ENCODE measurements around the gene VPS29. TPM values are rescaled to one million over a fixed set of nuclear protein-coding genes. Genes with fewer than 3 reads are reported as not detected.

The VPS29 gene
- total RNA-seq, 4 donors from 2014 or later = 94.0 to 188 (median 133) TPM

GRCh38 chr12:110498984-110499706, 2.8 kb downstream of the VPS29 start:
- Histone ChIP-seq H3K27me3 (no peaks in the 10 kb centered on the region), H3K27ac (no peak overlapping the region), H3K4me3 (replicated peaks in 1 of 3) (no peak overlapping the region), H3K9me3 (no peaks in the 10 kb centered on the region), H3K4me1 (peaks cover 9 to 13% of the 10 kb centered on the region in 2 donors), H3K36me3 (peaks cover 13 to 14% of the 10 kb centered on the region in 2 donors)
- TF ChIP-seq CTCF (IDR thresholded peaks at IDR 0.05) = no peak
- no peak for TF ChIP-seq POLR2A (IDR thresholded peaks at IDR 0.05)
- 82 to 83% methylated on average over 4 of the region's 4 CpGs for WGBS, 2 donors
- DNase-seq = no peak
- intact Hi-C loops (cut with DNase I) = no loop called here

DNA sequence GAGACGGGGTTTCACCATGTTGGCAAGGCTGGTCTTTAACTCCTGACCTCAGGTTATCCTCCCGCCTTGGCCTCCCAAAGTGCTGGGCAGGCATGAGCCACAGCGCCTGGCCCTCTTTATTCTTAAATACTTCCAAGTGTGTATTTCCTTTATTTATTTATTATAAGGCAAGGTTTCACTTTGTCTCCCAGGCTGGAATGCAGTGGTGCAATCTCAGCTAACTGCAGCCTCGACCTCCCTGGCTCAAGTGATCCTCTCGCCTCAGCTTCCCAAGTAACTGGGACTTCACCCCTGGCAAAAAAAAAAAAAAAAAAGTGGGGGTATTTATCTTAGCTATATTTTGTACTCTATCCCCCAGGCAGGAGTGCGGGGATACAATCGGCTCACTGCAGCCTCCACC, 26.5 kb downstream of the VPS29 start:
- H3K27ac ChIP-seq = no peak overlapping the region
- intact Hi-C loops (cut with DNase I) = no loop called here
- WGBS, 2 donors = 94 to 95% methylated on average over 7 of the region's 7 CpGs
- H3K27me3 ChIP-seq = no peaks in the 10 kb centered on the region
- no peak for TF ChIP-seq POLR2A (IDR thresholded peaks at IDR 0.05)
- no peak for TF ChIP-seq CTCF (IDR thresholded peaks at IDR 0.05)
- DNase-seq = no peak
- no peaks in the 10 kb centered on the region for H3K9me3 ChIP-seq
- H3K36me3 ChIP-seq = no peaks in the 10 kb centered on the region
- H3K4me3 ChIP-seq (replicated peaks in 1 of 3) = no peak overlapping the region
- H3K4me1 ChIP-seq = no peaks in the 10 kb centered on the region

- Histone ChIP-seq H3K27ac (peak within 1 kb of the TSS; percentile 70 to 94 (median 73)), H3K36me3 (peaks cover 0 to 3% of the 10 kb centered on the region in 2 donors), H3K4me1 (peaks cover 20 to 21% of the 10 kb centered on the region in 2 donors), H3K27me3 (no peaks in the 10 kb centered on the region), H3K4me3 (replicated peaks in 1 of 3) (peak within 1 kb of the TSS; percentile 79 to 90 (median 84)), H3K9me3 (no peaks in the 10 kb centered on the region)
- peak; percentile 96 to 98 for DNase-seq
- 0 to 1% methylated on average over 34 to 58 of the region's 78 CpGs for WGBS, 2 donors
- intact Hi-C loops (cut with DNase I) = loop anchor here (5.0 kb wide), 2 partner anchors 34 to 134 kb away; partner anchors contain the start of genes RAD9B and VPS29
- TF ChIP-seq CTCF (IDR thresholded peaks at IDR 0.05) (no peak), POLR2A (IDR thresholded peaks at IDR 0.05) (peak in 1 of 2 donors; percentile 82)
Observed at GRCh38 chr12:110468214-110469048, 33.5 kb downstream of the VPS29 start, which contains the start of the genes FAM216A and GPN3. Gene FAM216A (plus strand): TSS chr12:110468845. CDS start chr12:110468876, 31 bp downstream. Gene GPN3 (minus strand): TSS chr12:110468257. CDS start chr12:110468203, 54 bp downstream.

DNA sequence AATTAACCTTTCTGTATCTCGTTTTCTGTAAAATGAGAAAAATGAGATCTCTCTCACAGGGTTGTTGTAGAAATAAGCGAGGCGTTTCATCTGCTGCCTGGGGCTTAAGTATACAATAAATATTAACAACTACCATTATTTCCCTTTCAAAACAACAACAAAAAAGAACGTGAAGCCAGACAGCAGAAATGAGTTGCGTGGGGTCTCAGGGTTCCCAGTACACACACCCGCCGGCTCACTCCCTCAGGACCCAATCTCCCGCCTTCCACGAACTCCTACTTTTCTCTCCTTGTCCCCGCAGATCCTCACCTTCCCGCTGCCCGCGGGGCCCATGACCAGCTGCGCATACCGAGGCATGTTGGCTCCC, 34.1 kb downstream of the VPS29 start:
- H3K27me3 ChIP-seq = no peaks in the 10 kb centered on the region

More for the DNA sequence above, 34.1 kb downstream of the VPS29 start:
- WGBS, 2 donors = 0 to 1% methylated on average over 15 of the region's 15 CpGs
- intact Hi-C loops (cut with DNase I) = loop anchor here (5.0 kb wide), 2 partner anchors 34 to 134 kb away; partner anchors contain the start of genes RAD9B and VPS29
- H3K36me3 ChIP-seq = peaks cover 0 to 3% of the 10 kb centered on the region in 2 donors
- no peak for TF ChIP-seq CTCF (IDR thresholded peaks at IDR 0.05)
- TF ChIP-seq POLR2A (IDR thresholded peaks at IDR 0.05) = no peak
- no peak for DNase-seq
- peak overlapping the region in 2 of 3 donors; percentile 27 to 94 for H3K27ac ChIP-seq
- peaks cover 20 to 21% of the 10 kb centered on the region in 2 donors for H3K4me1 ChIP-seq
- peak overlapping the region; percentile 79 to 90 (median 84) for H3K4me3 ChIP-seq (replicated peaks in 1 of 3)
- H3K9me3 ChIP-seq = no peaks in the 10 kb centered on the region
